Measurements from ENCODE around the gene DCAF15.
A peak's percentile ranks its signal among the peaks of the same experiment; 100 is the strongest.

Gene DCAF15

DNA sequence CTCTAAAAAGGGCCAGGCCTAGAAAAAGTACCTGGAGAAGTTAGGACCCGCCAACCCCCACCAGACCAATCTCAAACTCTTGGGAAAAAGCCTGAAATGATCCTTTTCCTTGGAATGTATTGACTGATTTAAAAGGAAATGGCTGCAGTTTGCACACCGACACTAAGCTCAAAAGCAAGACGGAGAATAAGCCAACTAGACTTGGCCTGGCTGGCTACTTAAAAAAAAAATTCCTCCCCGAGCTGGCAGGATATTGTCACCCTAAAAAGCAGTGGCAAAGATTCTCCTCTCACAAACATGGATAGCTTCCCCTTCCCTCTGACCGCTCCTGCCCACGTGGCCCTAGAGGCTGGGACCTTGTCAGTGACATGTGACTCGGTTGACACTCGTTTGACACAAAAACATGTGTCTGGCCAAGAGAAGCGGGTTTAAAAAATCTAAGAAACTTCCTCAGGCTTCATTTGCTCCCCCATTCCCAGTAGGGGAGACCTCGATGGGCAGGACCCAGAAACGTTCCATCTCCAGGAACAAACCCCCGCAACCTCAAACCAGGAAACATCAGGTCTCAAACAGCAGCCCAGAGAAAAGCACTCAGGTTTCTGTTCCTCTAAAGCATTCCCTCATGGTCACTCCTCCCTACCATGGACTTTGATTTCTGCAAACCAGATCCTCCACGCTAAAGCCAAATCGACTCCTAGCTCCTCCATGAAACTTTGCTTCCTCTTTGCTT, 52.5 kb downstream of the DCAF15 start:
- in situ Hi-C loops (cut with MboI; ENCODE audit: low sequenced_read_pairs, unreplicated experiment) = no loop called here
- TF ChIP-seq CTCF (IDR thresholded peaks at IDR 0.05; ENCODE audit: borderline replicate concordance, control extremely low read depth, extremely low read depth, insufficient read depth, missing control alignments) = no peak
- DNase-seq (ENCODE audit: low spot score) = no peak

GRCh38 chr19:14005349-14006084, 53.2 kb downstream of the DCAF15 start:
- no peak for TF ChIP-seq CTCF (IDR thresholded peaks at IDR 0.05; ENCODE audit: borderline replicate concordance, control extremely low read depth, extremely low read depth, insufficient read depth, missing control alignments)
- DNase-seq (ENCODE audit: low spot score) = peak; percentile 90
- in situ Hi-C loops (cut with MboI; ENCODE audit: low sequenced_read_pairs, unreplicated experiment) = no loop called here

GRCh38 chr19:14006085-14006765, 53.9 kb downstream of the DCAF15 start, which contains the start of gene RFX1:
RFX1 (minus strand) TSS chr19:14006320; CDS start chr19:13993843, 12,477 bp downstream.
- in situ Hi-C loops (cut with MboI; ENCODE audit: low sequenced_read_pairs, unreplicated experiment) = no loop called here
- no peak for TF ChIP-seq CTCF (IDR thresholded peaks at IDR 0.05; ENCODE audit: borderline replicate concordance, control extremely low read depth, extremely low read depth, insufficient read depth, missing control alignments)
- DNase-seq (ENCODE audit: low spot score) = peak; percentile 91

DNA sequence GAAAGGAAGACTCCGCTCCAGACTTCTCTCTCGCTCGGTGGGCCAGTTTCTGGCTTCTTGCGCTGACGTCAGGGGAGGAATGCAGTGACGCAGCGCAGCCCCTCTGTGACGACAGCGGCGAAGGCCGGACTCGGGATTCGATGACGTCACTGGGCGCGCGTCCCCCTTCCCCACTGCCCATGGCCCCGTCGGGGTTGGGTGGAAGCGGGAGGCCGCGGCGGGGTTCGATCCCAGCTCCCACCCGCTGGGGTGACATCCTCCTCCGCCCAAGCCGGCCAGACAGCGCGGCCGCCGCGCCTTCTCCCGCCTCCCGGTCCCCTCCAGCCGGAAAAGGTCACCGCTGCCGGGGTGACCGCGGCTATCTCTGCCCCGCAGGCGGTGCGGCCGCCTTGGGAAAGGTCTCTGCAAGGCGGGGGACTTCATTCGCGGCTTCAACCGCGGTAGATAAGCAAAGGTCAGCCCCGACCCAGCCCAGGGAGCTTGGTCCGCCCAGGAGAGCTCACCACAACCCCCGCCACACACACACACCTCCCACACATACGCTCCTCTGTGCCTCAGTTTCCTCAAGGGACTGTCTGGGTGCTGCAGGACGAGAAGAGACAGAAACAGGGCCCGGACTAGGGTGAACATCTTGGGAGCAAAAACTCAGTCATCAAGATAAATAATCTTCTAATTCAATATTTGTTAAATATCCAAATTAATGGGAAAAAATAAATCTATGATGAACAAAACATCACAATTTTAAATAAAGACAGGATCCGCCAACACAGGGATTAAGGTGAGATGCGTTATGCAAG, 54.7 kb downstream of the DCAF15 start:
- no peak for DNase-seq (ENCODE audit: low spot score)
- in situ Hi-C loops (cut with MboI; ENCODE audit: low sequenced_read_pairs, unreplicated experiment) = no loop called here
- TF ChIP-seq CTCF (IDR thresholded peaks at IDR 0.05; ENCODE audit: borderline replicate concordance, control extremely low read depth, extremely low read depth, insufficient read depth, missing control alignments) = no peak
